Measurements from ENCODE around the gene SPATC1L.
"Not testable (repeated sequence)": the region's sequence is repeated elsewhere in the genome, so short reads cannot be mapped to it uniquely, and the experiment has no call there.

SPATC1L gene

GRCh38 chr21:46199436-46200373, 15.4 kb upstream of the SPATC1L start:
- no peak for DNase-seq (ENCODE audit: low spot score)

GRCh38 chr21:46196733-46197132, 12.5 kb upstream of the SPATC1L start:
- no peak for DNase-seq (ENCODE audit: low spot score)

GRCh38 chr21:46195595-46196195, 11.4 kb upstream of the SPATC1L start:
- no peak for DNase-seq (ENCODE audit: low spot score)

DNA sequence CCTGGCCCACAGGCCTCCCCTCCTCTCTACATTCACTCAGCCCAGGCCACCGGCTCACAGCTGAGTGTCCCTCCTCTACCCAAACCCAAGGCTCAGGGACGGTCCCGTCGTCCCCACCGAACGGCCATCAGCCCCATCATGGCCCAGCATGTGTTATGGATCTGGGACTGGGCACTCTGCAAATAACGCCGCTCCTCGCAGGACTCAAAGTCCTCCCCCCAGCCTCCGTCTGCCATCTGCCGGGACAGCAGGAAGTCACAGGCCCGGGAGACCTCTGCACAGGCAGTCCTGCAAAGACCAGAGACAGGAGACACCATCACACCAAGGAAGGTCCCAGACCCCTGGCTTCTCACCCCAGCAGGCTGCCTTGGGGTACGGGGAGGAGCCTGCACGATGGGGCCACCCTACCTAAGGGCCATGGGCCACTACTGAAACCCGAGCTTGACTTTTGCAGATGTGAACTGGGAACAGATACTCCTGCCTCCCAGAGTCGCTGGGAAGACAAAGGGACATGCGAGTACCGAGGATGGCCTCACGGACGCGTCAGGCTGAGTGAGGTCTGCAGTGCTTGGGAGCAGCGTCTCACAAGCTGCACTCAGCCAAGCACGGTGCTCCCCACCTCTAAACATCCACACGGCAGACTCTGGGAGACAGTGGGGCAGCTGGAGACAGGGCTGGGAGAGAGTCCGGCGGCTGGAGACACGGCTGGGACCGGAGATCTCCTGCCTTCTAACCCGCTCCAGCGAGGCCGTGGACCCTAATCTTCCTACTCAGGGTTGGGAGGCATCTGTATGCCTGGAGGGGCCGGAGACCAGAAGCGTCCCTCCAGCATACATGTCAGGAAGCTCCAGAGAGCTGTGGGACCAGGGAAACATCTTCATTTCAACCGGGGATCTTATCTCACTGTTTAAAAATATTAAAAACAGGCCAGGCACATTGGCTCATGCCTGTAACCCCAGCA, 10.4 kb upstream of the SPATC1L start:
- DNase-seq (ENCODE audit: low spot score), result no peak

- DNase-seq (ENCODE audit: low spot score), result no peak
Measured at GRCh38 chr21:46193829-46194373, 9.6 kb upstream of the SPATC1L start.

- no peak for DNase-seq (ENCODE audit: low spot score)
Measured at GRCh38 chr21:46191686-46192575, 7.7 kb upstream of the SPATC1L start.

GRCh38 chr21:46191257-46191685, 7.0 kb upstream of the SPATC1L start:
- DNase-seq (ENCODE audit: low spot score), result no peak

DNA sequence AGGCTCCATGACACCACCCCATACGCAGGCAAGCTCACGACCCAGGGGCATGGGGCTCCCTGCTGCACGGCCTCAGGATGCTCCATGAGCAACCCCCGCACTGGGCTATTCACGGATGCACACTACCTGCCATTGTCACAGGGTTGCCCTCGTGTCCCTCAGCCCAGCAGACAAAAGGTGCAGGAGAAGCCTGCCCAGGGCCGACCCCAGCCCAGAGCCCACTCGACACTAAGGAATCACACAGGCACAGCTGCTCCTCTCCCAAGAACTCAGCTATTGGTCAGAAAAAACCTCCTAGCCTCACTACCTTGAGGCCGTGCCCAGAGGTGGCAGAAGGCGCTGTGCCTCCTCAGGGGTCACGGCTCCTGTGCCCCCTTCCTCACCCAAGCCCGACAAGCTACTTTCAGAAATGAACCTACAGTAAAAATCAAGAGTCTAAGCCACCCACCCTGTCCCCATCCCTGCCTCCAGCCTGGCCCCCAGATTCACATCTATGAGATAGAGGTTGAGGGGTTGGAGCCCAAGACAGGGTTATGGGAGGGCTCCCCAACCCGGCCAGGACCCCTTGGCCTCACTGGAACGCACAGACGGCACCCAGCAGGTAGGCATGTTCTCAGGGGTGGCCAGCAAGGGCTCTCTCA, 6.4 kb upstream of the SPATC1L start:
- DNase-seq (ENCODE audit: low spot score), result no peak

DNA sequence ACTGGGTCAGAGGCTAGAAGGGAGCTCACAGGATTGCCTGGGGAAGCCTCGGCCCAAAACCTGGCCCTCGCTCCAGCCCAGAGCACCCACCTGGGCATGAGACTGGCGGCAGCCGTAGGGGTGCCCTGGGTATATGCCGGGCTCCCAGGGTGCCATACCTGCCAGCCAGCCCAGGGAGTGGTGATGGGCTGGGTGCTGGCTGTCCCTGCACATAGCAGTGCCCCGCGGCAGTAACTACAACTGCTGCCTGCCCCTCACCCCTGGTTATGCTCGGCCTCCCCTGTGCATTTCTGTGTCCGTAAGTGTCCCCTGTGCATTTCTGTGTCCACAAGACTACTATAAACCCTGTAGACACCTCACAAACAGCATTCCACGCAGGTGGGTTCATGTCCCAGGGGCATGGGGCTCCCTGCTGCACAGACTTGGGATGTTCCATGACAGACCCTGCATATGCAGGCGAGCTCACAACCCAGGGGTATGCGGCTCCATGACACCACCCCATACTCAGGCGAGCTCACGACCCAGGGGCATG, 5.8 kb upstream of the SPATC1L start:
- DNase-seq (ENCODE audit: low spot score), result no peak

DNA sequence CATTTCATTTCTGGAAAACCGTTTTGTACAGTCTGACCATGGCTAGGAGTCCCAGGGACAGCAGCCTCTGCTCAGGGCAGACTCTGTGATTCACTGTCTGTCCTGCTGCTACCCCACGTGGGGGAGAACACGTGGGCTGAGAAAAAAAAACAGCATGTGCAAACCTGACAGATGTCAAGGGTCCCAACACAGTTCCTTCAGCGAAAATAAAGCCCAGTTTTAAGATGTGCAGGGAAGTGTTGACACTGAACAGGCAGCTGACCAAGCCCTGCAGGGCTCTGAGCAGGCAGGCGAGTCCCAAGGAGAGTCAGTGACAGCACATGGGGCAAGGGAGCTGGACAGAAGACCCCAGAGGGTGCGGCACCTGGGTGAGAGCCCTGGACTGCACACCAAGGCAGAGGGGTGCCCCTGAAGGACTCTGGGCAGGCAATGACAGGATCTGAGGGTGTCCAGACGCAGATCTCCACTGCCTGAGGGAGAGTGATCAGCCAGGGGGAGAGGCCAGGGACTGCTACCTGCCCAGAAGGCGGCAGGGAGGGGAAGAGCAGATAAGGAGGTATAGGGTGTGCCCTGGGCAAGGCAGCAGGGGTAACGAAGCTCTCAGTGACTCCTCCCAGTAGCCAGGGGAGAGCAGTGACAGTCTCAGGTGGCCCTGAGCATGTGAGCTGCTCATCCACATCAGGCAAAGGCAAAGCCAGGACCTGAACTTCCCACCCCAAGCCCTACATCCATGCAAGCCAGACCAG, 5.1 kb upstream of the SPATC1L start:
- DNase-seq (ENCODE audit: low spot score), result no peak

DNA sequence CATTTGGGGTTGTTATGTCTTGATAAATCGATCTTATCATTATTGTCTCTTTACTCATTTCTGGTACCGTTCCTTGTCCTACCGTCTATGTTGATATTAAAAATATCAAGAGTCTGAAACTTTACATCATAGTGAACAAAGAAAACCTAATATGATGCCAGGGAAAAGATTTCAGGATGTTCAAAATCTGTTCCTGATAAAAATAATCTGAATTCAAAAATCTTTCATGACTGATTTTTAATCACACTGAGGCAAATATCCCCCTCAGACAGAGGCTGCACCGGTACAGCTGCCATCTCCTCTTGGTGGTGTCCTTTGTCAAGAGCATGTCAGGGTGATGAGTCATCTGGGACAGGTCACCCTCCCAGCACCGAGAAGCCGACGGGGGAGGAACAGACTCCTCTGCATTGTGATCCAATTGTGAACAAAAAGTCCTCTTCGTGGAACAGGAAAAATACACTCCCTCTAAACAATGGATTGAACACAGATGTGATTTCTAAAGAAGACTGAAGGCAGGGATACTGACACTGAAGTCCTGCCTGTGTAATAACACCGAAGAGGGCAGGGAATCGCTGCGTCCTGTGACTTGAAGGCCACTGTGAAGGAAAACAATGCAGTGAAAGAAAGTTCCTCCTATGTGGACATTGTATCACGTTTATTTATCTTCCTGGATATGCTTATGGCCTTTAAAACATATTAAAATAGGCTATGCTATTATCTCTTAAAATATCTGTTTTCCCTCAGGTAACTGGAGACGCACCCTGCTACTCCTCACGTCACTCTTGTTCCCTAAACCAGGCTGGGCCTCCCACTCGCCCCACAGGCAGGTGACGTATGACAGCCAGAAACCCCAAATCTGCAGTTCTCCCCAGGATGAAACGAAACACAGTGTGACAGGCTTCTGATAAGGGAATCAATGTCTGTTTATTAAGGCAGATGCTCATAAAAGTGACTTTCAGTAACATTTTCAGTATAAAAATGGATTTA, 4.3 kb upstream of the SPATC1L start:
- peak; percentile 73 for DNase-seq (ENCODE audit: low spot score)

- no peak for DNase-seq (ENCODE audit: low spot score)
Measured at GRCh38 chr21:46187814-46188213, 3.6 kb upstream of the SPATC1L start.

GRCh38 chr21:46187261-46187660, 3.0 kb upstream of the SPATC1L start:
- DNase-seq (ENCODE audit: low spot score), result no peak

DNA sequence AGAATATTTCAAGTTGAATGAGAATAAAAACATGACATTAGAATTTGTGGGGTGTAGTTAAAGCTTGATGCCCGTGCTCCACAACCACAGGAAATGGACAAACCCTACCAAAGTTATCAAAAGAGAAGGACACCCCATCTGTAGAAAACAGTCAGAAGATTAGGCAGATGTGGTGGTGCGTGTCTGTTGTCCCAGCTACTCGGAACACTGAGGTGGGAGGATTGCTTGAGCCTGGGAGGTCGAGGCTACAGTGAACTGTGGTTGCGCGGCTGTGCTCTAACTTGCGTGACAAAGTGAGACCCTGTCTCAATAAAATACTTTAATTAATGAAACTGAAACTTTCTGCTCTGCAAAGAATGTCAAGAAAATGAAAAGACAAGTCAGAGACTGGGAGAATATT, 1.5 kb upstream of the SPATC1L start:
- no peak for DNase-seq (ENCODE audit: low spot score)

- DNase-seq (ENCODE audit: low spot score), result peak; percentile 42
Measured at GRCh38 chr21:46184625-46185555, 631 bp upstream of the SPATC1L start.

- not testable (repeated sequence) for DNase-seq (ENCODE audit: low spot score)
Measured at GRCh38 chr21:46183337-46183909, 836 bp downstream of the SPATC1L start.
